ACC112 (cell line): Measurements from ENCODE around the gene ADCY10.

Source experiments
- H2AFZ ChIP-seq: fragments of 200-600 bp; sonication (generic); one replicate; pipeline ENCODE4 v1.6.0; 2017; ENCODE audit warnings: antibody characterized with exemption, low read length; ENCODE audit not compliant: unreplicated experiment
- H3K27ac ChIP-seq: fragments of 200-600 bp; sonication (generic); 2 replicates; pipeline ENCODE4 v1.5.1; 2014; ENCODE audit warnings: low read depth, mild to moderate bottlenecking, antibody characterized with exemption, low read length, moderate library complexity
- H3K27me3 ChIP-seq: fragments of 200-600 bp; sonication (generic); 2 replicates; pipeline ENCODE4 v1.6.1; 2014; ENCODE audit warnings: mild to moderate bottlenecking, antibody characterized with exemption, low read length, moderate library complexity, mixed read lengths; ENCODE audit not compliant: insufficient read depth
- H3K36me3 ChIP-seq: fragments of 200-600 bp; sonication (generic); 2 replicates; pipeline ENCODE4 v1.6.1; 2016; ENCODE audit warnings: mild to moderate bottlenecking, antibody characterized with exemption, low read length, moderate library complexity, mixed read lengths; ENCODE audit not compliant: insufficient read depth
- H3K4me1 ChIP-seq: fragments of 200-600 bp; sonication (generic); one replicate; pipeline ENCODE4 v1.6.1; 2016; ENCODE audit warnings: low read length, mixed read lengths; ENCODE audit not compliant: insufficient read depth, unreplicated experiment, control insufficient read depth
- H3K4me3 ChIP-seq: fragments of 200-600 bp; sonication (generic); 2 replicates; pipeline ENCODE4 v1.5.1; 2014; ENCODE audit warnings: mild to moderate bottlenecking, low read depth, low read length
- H3K79me2 ChIP-seq: fragments of 200-600 bp; sonication (generic); one replicate; pipeline ENCODE4 v1.6.0; 2016; ENCODE audit warnings: low read length; ENCODE audit not compliant: control insufficient read depth, unreplicated experiment, insufficient read depth

Gene ADCY10

DNA sequence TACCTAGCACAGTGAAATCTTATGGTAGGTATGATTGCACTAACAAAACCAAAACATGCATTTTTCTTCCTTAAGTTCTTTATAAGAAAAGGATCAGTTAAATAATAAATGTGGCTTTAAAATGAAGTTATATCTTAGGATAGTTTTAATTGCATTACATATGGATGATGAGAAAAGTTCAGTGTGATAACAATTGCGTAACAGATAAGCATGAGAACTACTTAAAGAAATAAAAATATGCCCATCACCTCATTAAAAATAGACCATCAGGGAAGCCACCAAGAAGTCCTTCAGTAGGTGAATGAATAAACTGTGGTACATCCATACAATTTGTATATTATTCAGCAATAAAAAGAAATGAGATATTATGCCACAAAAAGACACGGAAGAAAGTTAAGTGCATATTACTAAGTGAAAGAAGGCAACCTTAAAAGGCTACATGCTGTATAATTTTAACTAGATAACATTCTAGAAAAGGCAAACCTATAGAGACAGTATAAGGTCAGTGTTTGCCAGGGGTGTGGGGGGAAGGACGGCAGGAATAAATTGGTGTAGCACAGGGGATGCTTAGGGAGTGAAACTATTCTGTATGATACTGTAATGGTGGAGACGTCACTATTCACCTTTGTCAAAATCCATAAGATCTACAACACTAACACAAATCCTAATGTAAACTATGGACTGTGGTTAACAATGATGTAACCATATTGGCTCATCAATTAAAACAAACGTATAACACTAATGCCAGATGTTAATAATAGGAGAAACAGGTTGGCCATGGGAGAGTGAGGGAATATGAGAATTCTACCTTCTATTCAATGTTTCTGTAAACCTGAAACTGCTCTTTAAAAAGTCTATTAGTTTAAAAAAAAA lies 149.2 kb downstream of the ADCY10 start:
- Histone ChIP-seq H3K4me1 (peaks cover 4% of the 10 kb centered on the region), H3K4me3 (no peak overlapping the region), H2AFZ (no peak overlapping the region), H3K27me3 (no peaks in the 10 kb centered on the region), H3K36me3 (peaks cover 14% of the 10 kb centered on the region), H3K27ac (no peak overlapping the region), H3K79me2 (peaks cover 51% of the 10 kb centered on the region)

DNA sequence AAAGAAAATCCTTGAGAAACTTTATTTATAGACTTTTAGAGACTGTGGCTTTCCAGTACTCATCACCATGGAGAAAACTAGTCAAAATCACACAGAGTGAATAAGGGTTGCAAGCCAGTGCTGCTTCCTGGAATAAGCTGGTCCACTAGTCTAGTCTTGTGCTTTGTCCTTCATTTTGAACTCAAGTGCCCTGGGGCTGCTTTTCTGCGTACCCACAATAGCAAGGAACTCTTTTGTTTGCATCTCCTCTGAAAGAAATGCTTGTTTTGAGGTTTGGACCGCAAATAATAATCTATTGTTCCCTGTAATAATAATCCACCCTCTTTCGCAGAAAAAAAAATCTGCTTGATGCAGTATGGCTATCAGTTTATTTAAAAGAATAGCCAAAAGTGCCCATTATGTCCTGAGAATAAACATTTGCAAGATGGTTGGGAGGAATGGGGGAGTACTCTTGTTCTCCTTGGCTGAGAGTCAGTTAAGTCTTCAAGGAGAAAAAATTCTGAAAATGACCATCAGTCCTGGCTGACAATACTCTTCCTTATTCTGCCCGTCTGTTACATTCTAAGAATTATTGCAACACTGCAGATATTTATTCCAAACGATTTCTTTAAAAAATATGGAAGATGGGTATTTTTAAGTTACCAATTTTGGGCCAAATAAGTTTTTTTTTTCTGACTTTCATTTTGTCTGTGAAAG lies 150.3 kb downstream of the ADCY10 start:
- H2AFZ ChIP-seq: no peak overlapping the region
- H3K79me2 ChIP-seq: peaks cover 60% of the 10 kb centered on the region
- H3K27me3 ChIP-seq: no peaks in the 10 kb centered on the region
- H3K27ac ChIP-seq: no peak overlapping the region
- H3K4me3 ChIP-seq: no peak overlapping the region
- peaks cover 9% of the 10 kb centered on the region for H3K36me3 ChIP-seq
- H3K4me1 ChIP-seq: peaks cover 4% of the 10 kb centered on the region

DNA sequence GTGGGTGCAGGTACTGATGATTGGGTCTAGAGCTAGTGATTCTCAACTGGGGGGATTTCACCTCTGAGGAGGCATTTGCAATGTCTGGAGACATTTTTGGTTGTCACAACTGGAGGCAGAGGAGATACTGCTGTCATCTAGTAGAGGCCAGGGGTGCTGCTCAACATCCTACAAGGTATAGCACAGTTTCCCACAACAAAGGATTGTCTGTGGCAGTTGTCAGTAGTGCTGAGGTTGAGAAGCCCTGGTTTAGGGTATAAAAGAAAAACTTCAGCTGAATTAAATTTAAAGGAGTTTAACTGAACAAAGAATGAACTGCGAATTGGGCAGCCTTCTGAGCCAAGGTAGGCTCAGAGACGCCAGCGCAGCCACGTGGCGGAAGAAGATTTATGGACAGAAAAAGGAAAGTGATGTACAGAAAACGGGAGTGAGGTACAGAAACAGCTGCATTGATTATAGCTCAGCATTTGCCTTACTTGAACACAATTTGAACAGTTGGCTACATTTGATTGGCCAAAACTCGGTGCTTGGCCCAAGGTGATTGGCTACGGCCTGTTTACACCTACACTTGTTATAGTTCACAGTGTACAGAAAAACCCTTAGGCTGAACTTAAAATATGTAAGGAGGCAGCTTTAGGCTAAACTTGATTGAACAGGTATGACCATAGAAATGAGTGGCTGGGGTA lies 151.7 kb downstream of the ADCY10 start:
- Histone ChIP-seq H3K27me3 (no peaks in the 10 kb centered on the region), H3K79me2 (peaks cover 65% of the 10 kb centered on the region), H3K27ac (no peak overlapping the region), H2AFZ (no peak overlapping the region), H3K4me3 (no peak overlapping the region), H3K4me1 (peaks cover 4% of the 10 kb centered on the region), H3K36me3 (peaks cover 6% of the 10 kb centered on the region)

- Histone ChIP-seq H3K27me3 (no peaks in the 10 kb centered on the region), H2AFZ (no peak overlapping the region), H3K79me2 (peaks cover 72% of the 10 kb centered on the region), H3K4me1 (peaks cover 11% of the 10 kb centered on the region), H3K4me3 (no peak overlapping the region), H3K27ac (no peak overlapping the region), H3K36me3 (peaks cover 6% of the 10 kb centered on the region)
These were observed 152.5 kb downstream of the ADCY10 start for GRCh38 chr1:167761400-167761799.
